Vagina (tissue), 2 donors: ENCODE data around the gene KRTAP10-10. TPM values are rescaled to one million over a fixed set of nuclear protein-coding genes. Genes with fewer than 3 reads are reported as not detected.
A peak's percentile ranks its signal among the peaks of the same experiment; 100 is the strongest.

ENCODE experiments used
- DNase-seq, 2 donors: peaks; one replicate each; pipeline ENCODE4 v3.0.0-alpha.2; 2017; ENCODE audit errors: extremely low spot score in 2 of 2
- H3K27ac ChIP-seq: fragments of 200-600 bp; sonication (generic); one replicate; pipeline ENCODE4 v1.5.1; 2019
- H3K27me3 ChIP-seq: fragments of 200-600 bp; sonication (generic); one replicate; pipeline ENCODE4 v1.5.1; 2019
- H3K36me3 ChIP-seq, 2 donors: fragments of 200-600 bp; sonication (generic); one replicate each; pipeline ENCODE4 v1.5.1; 2017 to 2019
- H3K4me1 ChIP-seq: fragments of 200-600 bp; sonication (generic); one replicate; pipeline ENCODE4 v1.5.1; 2019
- H3K4me3 ChIP-seq, 2 donors: fragments of 200-600 bp; sonication (generic); 1 replicate in 1 of 2; 2 replicates in 1 of 2; pipeline ENCODE4 v1.5.1; 2016 to 2019
- H3K9me3 ChIP-seq: fragments of 200-600 bp; sonication (generic); one replicate; pipeline ENCODE4 v1.5.1; 2019
- POLR2A ChIP-seq, 2 donors: fragments of 450-650 bp; IDR thresholded peaks; one replicate each; pipeline ENCODE4 v1.6.1; 2017; ENCODE audit warnings: antibody characterized with exemption in 2 of 2, mild to moderate bottlenecking in 2 of 2, moderate library complexity in 2 of 2
- POLR2AphosphoS5 ChIP-seq, 2 donors: sonication (generic); formaldehyde crosslinking; IDR thresholded peaks; one replicate each; pipeline ENCODE4 v1.9.0; 2017; ENCODE audit warnings: antibody characterized with exemption in 2 of 2, mild to moderate bottlenecking in 2 of 2, low read depth in 1 of 2; ENCODE audit not compliant: insufficient read depth in 1 of 2
- intact Hi-C: fragments of 100-400 bp; cut with DNase I; formaldehyde crosslinking; loops from one replicate; pipeline ENCODE4 v1.15.1; 2023
- small RNA-seq: library from RNA; depleted of rRNA; stranded (forward); fragments of <200 nt; gene quantifications from one replicate; pipeline ENCODE3, GENCODE V24; 2016
- total RNA-seq: library from RNA; depleted of rRNA; stranded (reverse); fragments of >200 nt; gene quantifications from one replicate; pipeline ENCODE4 v1.2.3, GENCODE V29; 2016
- TF ChIP-seq, protein P1 (sequence below), 3 experiments: fragments of 450-650 bp in 2 of 3; fragments of 200-600 bp in 1 of 3; sonication (generic) in 1 of 3; IDR thresholded peaks; one replicate each; pipeline ENCODE4 v1.5.1; 2017 to 2019; ENCODE audit warnings: antibody characterized with exemption in 3 of 3, mild to moderate bottlenecking in 2 of 3, moderate library complexity in 2 of 3

KRTAP10-10 gene
- total RNA-seq, 1 donor from 2014 or later, result not detected

GRCh38 chr21:44687671-44688070, 50.5 kb downstream of the KRTAP10-10 start:
- H3K4me3 ChIP-seq, result no peak overlapping the region
- TF ChIP-seq POLR2A (IDR thresholded peaks at IDR 0.05), result no peak
- no peak for TF ChIP-seq POLR2AphosphoS5 (IDR thresholded peaks at IDR 0.05; ENCODE audit: insufficient read depth in 1 of 2, low read depth in 1 of 2)
- TF ChIP-seq, protein P1, sequence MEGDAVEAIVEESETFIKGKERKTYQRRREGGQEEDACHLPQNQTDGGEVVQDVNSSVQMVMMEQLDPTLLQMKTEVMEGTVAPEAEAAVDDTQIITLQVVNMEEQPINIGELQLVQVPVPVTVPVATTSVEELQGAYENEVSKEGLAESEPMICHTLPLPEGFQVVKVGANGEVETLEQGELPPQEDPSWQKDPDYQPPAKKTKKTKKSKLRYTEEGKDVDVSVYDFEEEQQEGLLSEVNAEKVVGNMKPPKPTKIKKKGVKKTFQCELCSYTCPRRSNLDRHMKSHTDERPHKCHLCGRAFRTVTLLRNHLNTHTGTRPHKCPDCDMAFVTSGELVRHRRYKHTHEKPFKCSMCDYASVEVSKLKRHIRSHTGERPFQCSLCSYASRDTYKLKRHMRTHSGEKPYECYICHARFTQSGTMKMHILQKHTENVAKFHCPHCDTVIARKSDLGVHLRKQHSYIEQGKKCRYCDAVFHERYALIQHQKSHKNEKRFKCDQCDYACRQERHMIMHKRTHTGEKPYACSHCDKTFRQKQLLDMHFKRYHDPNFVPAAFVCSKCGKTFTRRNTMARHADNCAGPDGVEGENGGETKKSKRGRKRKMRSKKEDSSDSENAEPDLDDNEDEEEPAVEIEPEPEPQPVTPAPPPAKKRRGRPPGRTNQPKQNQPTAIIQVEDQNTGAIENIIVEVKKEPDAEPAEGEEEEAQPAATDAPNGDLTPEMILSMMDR (IDR thresholded peaks at IDR 0.05), result no peak
- H3K36me3 ChIP-seq, result no peaks in the 10 kb centered on the region
- intact Hi-C loops, result no loop called here
- no peaks in the 10 kb centered on the region for H3K27me3 ChIP-seq
- peak; percentile 64 to 74 for DNase-seq
- no peaks in the 10 kb centered on the region for H3K4me1 ChIP-seq
- H3K27ac ChIP-seq, result no peak overlapping the region
- no peaks in the 10 kb centered on the region for H3K9me3 ChIP-seq

Small RNA genes within 50 kb of the gene (small RNA-seq; reads per million reads assigned to genes)
- gene KRTAP12-6P, result not detected

Other genes starting within 250 kb of the KRTAP10-10 start
- 2.5 TPM for gene LRRC3, start 181.8 kb upstream of the KRTAP10-10 start, total RNA-seq
- gene KRTAP10-1, start 97.2 kb upstream of the KRTAP10-10 start, total RNA-seq, result not detected
- gene KRTAP10-2, start 85.9 kb upstream of the KRTAP10-10 start, total RNA-seq, result not detected
- gene KRTAP10-3, start 78.6 kb upstream of the KRTAP10-10 start, total RNA-seq, result not detected
- not detected for gene KRTAP10-4, start 63.6 kb upstream of the KRTAP10-10 start, total RNA-seq
- gene KRTAP10-5, start 56.8 kb upstream of the KRTAP10-10 start, total RNA-seq, result not detected
- not detected for gene KRTAP10-6, start 44.9 kb upstream of the KRTAP10-10 start, total RNA-seq
- gene KRTAP10-7, start 36.8 kb upstream of the KRTAP10-10 start, total RNA-seq, result not detected
- gene KRTAP10-8, start 25.3 kb upstream of the KRTAP10-10 start, total RNA-seq, result not detected
- not detected for gene KRTAP10-9, start 10.3 kb upstream of the KRTAP10-10 start, total RNA-seq
- not detected for gene KRTAP10-11, start 9.1 kb downstream of the KRTAP10-10 start, total RNA-seq
- not detected for gene KRTAP12-4, start 17.3 kb downstream of the KRTAP10-10 start, total RNA-seq
- gene KRTAP12-3, start 20.6 kb downstream of the KRTAP10-10 start, total RNA-seq, result not detected
- not detected for gene KRTAP12-2, start 29.6 kb downstream of the KRTAP10-10 start, total RNA-seq
- not detected for gene KRTAP12-1, start 44.8 kb downstream of the KRTAP10-10 start, total RNA-seq
- gene KRTAP10-12, start 59.8 kb downstream of the KRTAP10-10 start, total RNA-seq, result not detected
- not detected for gene TSPEAR, start 74.2 kb downstream of the KRTAP10-10 start, total RNA-seq
- gene UBE2G2, start 164.5 kb downstream of the KRTAP10-10 start, total RNA-seq, result 96.5 TPM
- 70.0 TPM for gene SUMO3, start 180.7 kb downstream of the KRTAP10-10 start, total RNA-seq
- 165 TPM for gene PTTG1IP, start 236.3 kb downstream of the KRTAP10-10 start, total RNA-seq